A172 (cell line): ENCODE measurements around the gene SMIM38. TPM values are rescaled to one million over a fixed set of nuclear protein-coding genes. Genes with fewer than 3 reads are reported as not detected.

Experiments used
- DNase-seq: peaks from one replicate; pipeline ENCODE4 v3.0.0-alpha.2; 2015; ENCODE audit warnings: low spot score
- total RNA-seq: library from RNA; depleted of rRNA; stranded (reverse); fragments of >200 nt; shearing (Covaris generic); gene quantifications from 2 replicates; pipeline ENCODE4 v1.2.3, GENCODE V29; 2014

The SMIM38 gene
- total RNA-seq, 1 experiment from 2014 or later = 1.8 TPM

DNA sequence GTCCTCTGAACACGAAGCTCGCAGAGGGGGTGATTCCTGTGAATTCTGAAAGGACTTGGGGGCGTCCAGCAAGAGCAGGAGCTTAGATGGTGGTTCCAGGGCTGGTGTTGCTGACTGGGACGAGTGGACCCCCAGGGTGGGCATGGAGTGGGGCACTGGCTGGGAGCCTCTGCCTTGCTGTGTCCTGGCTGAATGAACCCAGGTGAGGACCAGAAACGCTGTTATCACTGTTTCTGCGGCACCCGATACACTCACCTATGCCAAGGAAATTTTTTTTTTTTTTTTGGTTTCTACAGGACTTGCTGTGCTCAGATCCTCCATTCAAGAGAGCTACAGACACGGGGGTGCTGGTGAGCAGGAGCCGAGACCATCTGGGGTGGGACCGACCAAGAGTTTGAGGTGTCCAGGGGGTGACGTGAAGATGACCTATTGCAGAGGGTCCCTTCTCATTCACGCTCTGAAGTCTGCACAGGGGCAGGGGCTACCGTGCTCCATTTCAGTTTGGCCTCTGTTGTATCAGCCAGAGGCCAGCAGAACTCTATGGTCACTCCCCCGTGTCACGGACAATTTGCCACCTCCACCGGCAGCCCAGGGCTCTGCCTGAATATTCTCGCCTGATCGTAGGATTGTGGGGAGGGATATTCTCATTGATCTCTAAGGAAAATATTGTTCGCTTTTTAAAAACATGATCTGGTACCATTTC lies 3.6 kb downstream of the SMIM38 start:
- DNase-seq = no peak

GRCh38 chr11:69160296-69161116 lies 4.8 kb downstream of the SMIM38 start:
- no peak for DNase-seq

- DNase-seq = no peak
Measured at GRCh38 chr11:69161117-69161407, 5.3 kb downstream of the SMIM38 start.

- no peak for DNase-seq
Measured at GRCh38 chr11:69162505-69162904, 6.8 kb downstream of the SMIM38 start.

- DNase-seq = no peak
Measured at GRCh38 chr11:69163842-69164241, 8.1 kb downstream of the SMIM38 start.

GRCh38 chr11:69164824-69165223 lies 9.1 kb downstream of the SMIM38 start:
- no peak for DNase-seq

DNA sequence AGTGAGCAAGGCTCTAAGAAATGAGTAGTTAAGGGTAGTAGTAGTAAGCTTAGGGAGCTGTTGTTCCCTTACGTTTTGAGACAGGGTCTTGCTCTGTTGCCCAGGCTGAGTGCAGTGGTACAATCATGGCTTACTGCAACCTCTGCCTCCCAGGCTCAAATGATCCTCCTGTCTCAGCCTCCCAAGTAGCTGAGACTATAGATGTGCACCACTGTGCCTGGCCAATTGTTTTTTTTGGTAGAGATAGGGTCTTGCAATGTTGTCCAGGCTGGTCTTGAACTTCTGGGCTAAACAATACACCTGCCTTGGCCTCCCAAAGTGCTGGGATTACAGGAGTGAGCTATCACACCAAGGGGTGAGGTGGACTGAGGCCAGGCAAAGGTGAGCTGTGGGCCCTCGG lies 10.0 kb downstream of the SMIM38 start:
- DNase-seq = no peak

DNA sequence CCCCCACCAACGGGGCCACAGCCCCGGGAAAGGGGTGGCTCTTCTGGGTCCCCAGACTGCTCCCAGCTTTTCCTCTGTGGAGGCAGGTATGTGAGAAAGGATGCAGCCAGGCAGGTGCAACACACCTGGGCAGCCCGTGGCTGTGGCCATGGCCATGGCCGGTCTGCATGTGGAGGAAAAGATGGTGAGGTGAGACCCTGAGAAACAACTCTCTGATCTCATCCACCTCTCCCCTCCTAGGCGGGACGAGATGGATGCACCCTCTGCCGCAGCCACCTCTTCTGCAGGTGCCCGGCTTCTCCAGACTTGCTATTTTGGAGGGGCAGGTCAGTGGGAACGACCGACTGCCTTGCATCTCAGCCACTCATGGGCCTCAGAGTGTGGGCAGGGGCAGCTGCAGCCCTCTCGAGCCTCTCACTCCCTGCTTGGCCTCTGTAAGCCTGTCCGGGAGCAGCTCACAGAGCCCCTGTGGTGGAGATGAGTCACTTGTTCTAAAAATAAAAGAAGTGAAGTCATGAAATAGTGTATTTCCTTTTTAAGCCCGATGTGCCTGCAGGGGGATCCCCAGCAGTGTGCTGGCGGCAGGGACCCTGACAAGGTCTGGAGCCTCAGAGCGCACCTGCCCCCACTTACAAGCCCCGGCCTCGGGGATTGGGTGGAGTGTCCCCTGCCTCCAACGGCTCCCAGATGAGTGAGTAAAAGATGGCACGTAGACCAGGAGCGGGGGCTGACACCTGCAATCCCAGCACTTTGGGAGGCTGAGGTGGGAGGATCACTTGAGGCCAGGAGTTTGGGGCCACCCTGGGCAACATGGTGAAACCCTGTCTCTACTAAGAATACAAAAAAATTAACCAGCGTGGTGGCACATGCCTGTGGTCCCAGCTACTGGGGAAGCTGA lies 10.7 kb downstream of the SMIM38 start:
- DNase-seq = peak; percentile 93

- peak; percentile 29 for DNase-seq
Measured at GRCh38 chr11:69167130-69167915, 11.6 kb downstream of the SMIM38 start.

GRCh38 chr11:69167916-69168691 lies 12.4 kb downstream of the SMIM38 start:
- no peak for DNase-seq

GRCh38 chr11:69169479-69169878 lies 13.7 kb downstream of the SMIM38 start:
- no peak for DNase-seq

DNA sequence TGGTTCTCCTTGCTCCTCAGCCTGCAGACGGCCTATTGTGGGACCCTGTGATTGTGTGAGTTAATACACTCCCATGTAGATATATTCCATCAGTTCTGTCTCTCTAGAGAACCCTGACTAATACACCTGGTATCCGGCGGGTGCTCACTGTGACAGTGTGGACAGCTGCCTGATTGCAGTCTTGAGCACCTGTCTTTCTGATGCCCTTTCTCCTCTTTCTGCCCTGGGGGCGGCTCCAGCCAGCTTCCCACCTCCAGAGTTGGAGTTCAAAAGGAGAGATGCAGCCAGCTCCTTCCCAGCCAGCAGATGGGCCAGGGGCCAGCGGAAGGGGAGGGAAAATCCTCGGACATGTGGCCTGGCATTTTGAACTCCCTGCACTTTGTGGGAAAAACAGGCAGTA lies 15.0 kb downstream of the SMIM38 start:
- no peak for DNase-seq

GRCh38 chr11:69171476-69172240 lies 15.9 kb downstream of the SMIM38 start:
- no peak for DNase-seq

GRCh38 chr11:69172674-69173073 lies 16.9 kb downstream of the SMIM38 start:
- DNase-seq = no peak

GRCh38 chr11:69173331-69173730 lies 17.6 kb downstream of the SMIM38 start:
- DNase-seq = no peak

- no peak for DNase-seq
Measured at GRCh38 chr11:69173925-69174581, 18.3 kb downstream of the SMIM38 start.

DNA sequence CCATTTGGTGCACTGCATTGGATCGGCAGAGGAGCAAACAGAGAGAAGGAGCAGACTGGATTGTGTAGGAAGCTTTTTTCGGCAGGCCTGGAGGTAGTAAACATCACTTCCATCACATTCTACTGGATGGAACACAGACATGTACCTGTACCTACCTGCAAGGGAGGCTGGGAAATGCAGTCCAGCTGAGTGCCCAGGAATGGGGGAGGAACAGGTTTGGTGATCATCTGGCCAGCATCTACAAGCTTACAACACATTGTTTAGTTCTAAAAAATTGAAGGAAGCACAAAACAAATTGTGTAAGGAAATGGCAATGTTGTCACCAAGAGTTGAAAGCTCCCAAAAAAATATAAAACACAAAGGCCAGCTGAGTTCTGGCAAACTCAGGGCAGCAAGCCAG lies 19.1 kb downstream of the SMIM38 start:
- DNase-seq = no peak

- no peak for DNase-seq
Measured at GRCh38 chr11:69178819-69179482, 23.2 kb downstream of the SMIM38 start.

DNA sequence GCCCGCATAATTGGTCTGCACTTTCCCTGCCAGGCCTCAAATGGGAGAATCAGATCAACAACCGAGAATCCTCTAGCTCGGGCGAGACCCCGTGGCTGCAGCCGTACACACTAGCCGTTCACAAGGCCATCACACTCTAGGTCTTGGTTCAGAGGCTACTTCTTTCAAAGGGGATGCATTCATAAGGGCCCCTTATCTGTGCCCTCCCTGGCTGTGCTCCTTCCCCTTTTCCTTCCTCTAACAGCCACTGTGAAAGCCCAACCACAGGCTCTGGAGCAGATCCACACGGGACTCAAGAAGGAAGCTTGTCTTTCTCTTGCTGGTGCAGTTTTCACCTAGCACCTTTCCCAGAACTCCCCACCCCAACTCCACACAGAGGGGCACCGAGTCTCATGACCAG lies 24.5 kb downstream of the SMIM38 start:
- DNase-seq = no peak
